K562 (cell line): ENCODE results near the gene IFT122. TPM values are rescaled to one million over a fixed set of nuclear protein-coding genes. Genes with fewer than 3 reads are reported as not detected.

Experiments used
- BACH1 ChIP-seq: fragments of 200-800 bp; sonication (Bioruptor generic); IDR thresholded peaks from 2 replicates; pipeline ENCODE4 v1.6.1; 2016; ENCODE audit warnings: missing genetic modification characterization, missing compliant biosample characterization
- CEBPG ChIP-seq, 3 experiments: fragments of 200-800 bp in 1 of 3; sonication (Bioruptor generic) in 1 of 3; sonication (generic) in 1 of 3; formaldehyde crosslinking in 1 of 3; IDR thresholded peaks in 2 of 3; conservative IDR thresholded peaks in 1 of 3; 2 replicates each; pipeline versions ENCODE4 v1.6.1 to v1.8.0; 2016 to 2022; ENCODE audit warnings: missing compliant biosample characterization in 2 of 3, missing genetic modification characterization in 2 of 3, mild to moderate bottlenecking in 1 of 3, missing genetic modification reagents in 1 of 3
- GABPB2 ChIP-seq: fragments of 250-450 bp; sonication (Bioruptor Pico); conservative IDR thresholded peaks from 2 replicates; pipeline ENCODE4 v1.5.1; 2021; ENCODE audit warnings: mild to moderate bottlenecking
- HDAC2 ChIP-seq: fragments of 450-650 bp; IDR thresholded peaks from 2 replicates; pipeline ENCODE4 v1.6.1; 2016; ENCODE audit warnings: mild to moderate bottlenecking
- MLLT1 ChIP-seq, 2 experiments: fragments of 450-650 bp; IDR thresholded peaks; 2 replicates each; pipeline ENCODE4 v1.6.1; 2016
- PTBP1 ChIP-seq: fragments of 200-400 bp; formaldehyde crosslinking; IDR thresholded peaks from 2 replicates; pipeline ENCODE4 v1.6.1; 2017; ENCODE audit warnings: low read depth, low read length
- TEAD1 ChIP-seq, 2 experiments: fragments of 450-650 bp in 1 of 2; sonication (generic) in 1 of 2; formaldehyde crosslinking; IDR thresholded peaks; 2 replicates each; pipeline versions ENCODE4 v1.4.0 to v1.8.0; 2020 to 2022; ENCODE audit warnings: mild to moderate bottlenecking in 2 of 2, missing genetic modification reagents in 1 of 2
- XRCC4 ChIP-seq: IDR thresholded peaks from one replicate; pipeline ENCODE4 v1.6.1; 2011; ENCODE audit not compliant: insufficient read depth, insufficient read length; ENCODE audit errors: extremely low read depth
- ZFP30 ChIP-seq: fragments of 250-450 bp; sonication (Bioruptor Pico); IDR thresholded peaks from 2 replicates; pipeline ENCODE4 v1.8.0; 2022; ENCODE audit warnings: moderate library complexity, mild to moderate bottlenecking, inconsistent platforms, borderline replicate concordance
- ZNF707 ChIP-seq: fragments of 250-450 bp; sonication (Bioruptor Pico); conservative IDR thresholded peaks from 2 replicates; pipeline ENCODE4 v1.8.0; 2022; ENCODE audit warnings: inconsistent platforms, mild to moderate bottlenecking, moderate library complexity
- polyA plus RNA-seq, 8 experiments: library from polyadenylated mRNA; depleted of rRNA in 4 of 8; stranded (reverse) in 5 of 8; unstranded in 3 of 8; fragments of >200 nt; fragmentation: Nextera tagmentation in 2 of 8; fragmentation: Illumina TruSeq in 1 of 8; extraction: Ambion mirVana in 2 of 8; extraction: Trizol in 1 of 8; gene quantifications; 2 replicates each; pipeline versions ENCODE4 v1.2.1 to v1.2.3, GENCODE V29; 2011 to 2014; ENCODE audit warnings: inconsistent platforms in 1 of 8, missing spikeins in 1 of 8
- total RNA-seq, 7 experiments: library from RNA; depleted of rRNA in 6 of 7; stranded (reverse); fragments of >200 nt in 6 of 7; fragmentation: Illumina TruSeq in 2 of 7; extraction: Trizol in 2 of 7; gene quantifications; 2 replicates each; pipeline versions ENCODE4 v1.2.1 to v1.2.3, GENCODE V29; 2011 to 2021; ENCODE audit warnings: low replicate concordance in 1 of 7

The IFT122 gene
- total and polyA plus RNA-seq, 9 of the 15 experiments (the other 6 are each of a cell fraction or from before 2014, with no cell fraction given) = 2.4 to 11.5 (median 7.7) TPM

DNA sequence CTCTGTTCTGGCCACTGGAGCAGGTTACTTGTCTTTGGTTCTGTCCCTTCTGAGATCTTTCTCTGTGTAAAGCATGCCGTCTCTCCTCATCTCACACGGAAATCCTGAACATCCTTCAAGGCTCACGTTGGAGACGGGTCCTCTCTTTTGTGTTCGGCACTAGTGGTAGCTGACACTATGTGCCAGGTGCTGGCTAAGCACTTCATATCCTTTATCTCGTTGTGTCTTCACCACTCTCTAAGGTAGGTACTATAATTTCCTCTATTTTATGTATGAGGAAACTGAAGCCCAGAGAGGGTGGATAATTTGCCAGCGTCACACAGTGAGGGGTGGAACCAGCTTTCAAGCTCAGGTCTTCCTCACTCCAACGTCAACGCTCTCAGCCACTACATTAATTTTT, 1.2 kb downstream of the IFT122 start (continued):
- 0 out of 4 replicates have a peak, but pooled peaks of 1 of the 2 experiments have one; percentile 19 for TF ChIP-seq MLLT1 (IDR thresholded peaks at IDR 0.05)
- TF ChIP-seq CEBPG (CRISPR knock-in tag; IDR thresholded peaks at IDR 0.05) = 0 out of 2 replicates have a peak, but pooled peaks have one; percentile 9
- no peak for TF ChIP-seq CEBPG (tag; conservative IDR thresholded peaks at IDR 0.05 in 1 of 2, IDR thresholded peaks at IDR 0.05 in 1 of 2)
- TF ChIP-seq PTBP1 = 0 out of 2 replicates have a peak, but pooled peaks have one; percentile 12
- TF ChIP-seq ZFP30 (CRISPR knock-in tag) = no peak
- 0 out of 2 replicates have a peak, but pooled peaks have one; percentile 7 for TF ChIP-seq BACH1 (tag)
- TF ChIP-seq TEAD1 (CRISPR knock-in tag; IDR thresholded peaks at IDR 0.05) = no peak
- TF ChIP-seq GABPB2 (CRISPR knock-in tag) = no peak
- TF ChIP-seq ZNF707 (CRISPR knock-in tag) = no peak
- no peak for TF ChIP-seq XRCC4
- peak; percentile 84 for TF ChIP-seq HDAC2
- TF ChIP-seq, all 486 proteins: peak for 15
